GM08714 (cell line): ENCODE results near the gene GSK3B.
"Not testable (repeated sequence)": the region's sequence is repeated elsewhere in the genome, so short reads cannot be mapped to it uniquely, and the experiment has no call there.

ENCODE experiments used
- H3K4me3 ChIP-seq: fragments of 200-500 bp; sonication (Bioruptor generic); 2 replicates; pipeline ENCODE4 v1.5.1; 2014; ENCODE audit warnings: mild to moderate bottlenecking, low read length, inconsistent platforms
- ZNF274 ChIP-seq: IDR thresholded peaks from 2 replicates; pipeline ENCODE4 v1.6.1; 2012; ENCODE audit warnings: mild to moderate bottlenecking, low read depth, low read length

Gene GSK3B

GRCh38 chr3:119891944-119892721 lies 202.1 kb downstream of the GSK3B start:
- H3K4me3 ChIP-seq = no peak overlapping the region
- no peak for TF ChIP-seq ZNF274

- not testable (repeated sequence) for H3K4me3 ChIP-seq
Measured at GRCh38 chr3:119888681-119889080, 205.6 kb downstream of the GSK3B start.

GRCh38 chr3:119885746-119886530 lies 208.3 kb downstream of the GSK3B start:
- TF ChIP-seq ZNF274 = no peak
- H3K4me3 ChIP-seq = no peak overlapping the region

GRCh38 chr3:119884161-119884557 lies 210.1 kb downstream of the GSK3B start:
- TF ChIP-seq ZNF274 = no peak
- H3K4me3 ChIP-seq = no peak overlapping the region

- H3K4me3 ChIP-seq = no peak overlapping the region
- no peak for TF ChIP-seq ZNF274
Measured at GRCh38 chr3:119883461-119884160, 210.6 kb downstream of the GSK3B start.

GRCh38 chr3:119880966-119881365 lies 213.3 kb downstream of the GSK3B start:
- no peak for TF ChIP-seq ZNF274
- H3K4me3 ChIP-seq = no peak overlapping the region

- no peak for TF ChIP-seq ZNF274
- H3K4me3 ChIP-seq = no peak overlapping the region
Measured at GRCh38 chr3:119873646-119874045, 220.6 kb downstream of the GSK3B start.

GRCh38 chr3:119872773-119873172 lies 221.5 kb downstream of the GSK3B start:
- TF ChIP-seq ZNF274 = no peak
- H3K4me3 ChIP-seq = no peak overlapping the region

- no peak overlapping the region for H3K4me3 ChIP-seq
- TF ChIP-seq ZNF274 = no peak
Measured at GRCh38 chr3:119871571-119871970, 222.7 kb downstream of the GSK3B start.

- no peak for TF ChIP-seq ZNF274
- no peak overlapping the region for H3K4me3 ChIP-seq
Measured at GRCh38 chr3:119870512-119870911, 223.7 kb downstream of the GSK3B start.

GRCh38 chr3:119864476-119864875 lies 229.8 kb downstream of the GSK3B start:
- no peak overlapping the region for H3K4me3 ChIP-seq
- no peak for TF ChIP-seq ZNF274

GRCh38 chr3:119862616-119863015 lies 231.6 kb downstream of the GSK3B start:
- TF ChIP-seq ZNF274 = no peak
- no peak overlapping the region for H3K4me3 ChIP-seq

GRCh38 chr3:119861681-119862080 lies 232.6 kb downstream of the GSK3B start:
- H3K4me3 ChIP-seq = no peak overlapping the region
- no peak for TF ChIP-seq ZNF274

GRCh38 chr3:119859728-119860127 lies 234.5 kb downstream of the GSK3B start:
- TF ChIP-seq ZNF274 = no peak
- H3K4me3 ChIP-seq = no peak overlapping the region

GRCh38 chr3:119858957-119859356 lies 235.3 kb downstream of the GSK3B start:
- no peak for TF ChIP-seq ZNF274
- no peak overlapping the region for H3K4me3 ChIP-seq
